ENCODE results near the gene SYNGR4.

Gene SYNGR4

GRCh38 chr19:48396824-48397176 lies 32.6 kb downstream of the SYNGR4 start:
- DNase-seq (ENCODE audit: low spot score), result no peak

- no peak for DNase-seq (ENCODE audit: low spot score)
These were observed 33.3 kb downstream of the SYNGR4 start for GRCh38 chr19:48397263-48398101.

GRCh38 chr19:48398102-48398374 lies 33.9 kb downstream of the SYNGR4 start:
- DNase-seq (ENCODE audit: low spot score), result no peak

- DNase-seq (ENCODE audit: low spot score), result no peak
These were observed 34.4 kb downstream of the SYNGR4 start for GRCh38 chr19:48398375-48399235.

GRCh38 chr19:48400018-48400742 lies 36.0 kb downstream of the SYNGR4 start:
- DNase-seq (ENCODE audit: low spot score), result peak; percentile 94

- DNase-seq (ENCODE audit: low spot score), result no peak
These were observed 37.1 kb downstream of the SYNGR4 start for GRCh38 chr19:48401287-48401686.

- DNase-seq (ENCODE audit: low spot score), result peak; percentile 82
These were observed 39.4 kb downstream of the SYNGR4 start for GRCh38 chr19:48403606-48404005.

GRCh38 chr19:48405010-48405659 lies 41.0 kb downstream of the SYNGR4 start:
- no peak for DNase-seq (ENCODE audit: low spot score)

- DNase-seq (ENCODE audit: low spot score), result no peak
These were observed 41.7 kb downstream of the SYNGR4 start for GRCh38 chr19:48405850-48406249.

GRCh38 chr19:48413879-48414587 lies 49.9 kb downstream of the SYNGR4 start:
- DNase-seq (ENCODE audit: low spot score), result no peak

GRCh38 chr19:48415395-48415794 lies 51.2 kb downstream of the SYNGR4 start:
- no peak for DNase-seq (ENCODE audit: low spot score)

- DNase-seq (ENCODE audit: low spot score), result no peak
These were observed 51.6 kb downstream of the SYNGR4 start for GRCh38 chr19:48415806-48416221.

GRCh38 chr19:48417421-48417820 lies 53.3 kb downstream of the SYNGR4 start:
- no peak for DNase-seq (ENCODE audit: low spot score)

- no peak for DNase-seq (ENCODE audit: low spot score)
These were observed 54.3 kb downstream of the SYNGR4 start for GRCh38 chr19:48418317-48419064.

GRCh38 chr19:48419158-48419920 lies 55.2 kb downstream of the SYNGR4 start:
- DNase-seq (ENCODE audit: low spot score), result peak; percentile 53

GRCh38 chr19:48421548-48421947 lies 57.4 kb downstream of the SYNGR4 start:
- no peak for DNase-seq (ENCODE audit: low spot score)

GRCh38 chr19:48424694-48425219 lies 60.6 kb downstream of the SYNGR4 start:
- DNase-seq (ENCODE audit: low spot score), result peak; percentile 81
